IMR-90 (cell line): ENCODE results near the gene SGO2. TPM values are rescaled to one million over a fixed set of nuclear protein-coding genes. Genes with fewer than 3 reads are reported as not detected.

Experiments
- ATAC-seq: fragments of 200-7000 bp; cut with Tn5 transposase; 2 replicates; pipeline ENCODE4 v1.9.1; 2020; ENCODE audit warnings: low read depth, mild to moderate bottlenecking, moderate library complexity
- BruUV-seq: library from RNA; stranded (reverse); fragments of 400-500 nt; replicated peaks from 2 replicates; lab custom pipeline; 2021; lab: Mats Ljungman, UMichigan
- CTCF ChIA-PET: fragments of 300-600 bp; formaldehyde crosslinking; extraction: SDS; loops from one replicate; lab custom pipeline; 2021; ENCODE audit warnings: antibody characterized with exemption; lab: Yijun Ruan, JAX
- POLR2A ChIA-PET: fragments of 300-600 bp; sonication (Branson Sonifier 250); formaldehyde crosslinking; loops from one replicate; lab custom pipeline; 2022; ENCODE audit warnings: antibody characterized with exemption; ENCODE audit not compliant: unreplicated experiment; lab: Charles Lee
- DNase-seq: peaks from one replicate; pipeline ENCODE4 v3.0.0; 2013
- H2AFZ ChIP-seq: replicated peaks from 2 replicates; pipeline ENCODE3; 2013; ENCODE audit warnings: low read length, mild to moderate bottlenecking; ENCODE audit not compliant: poor library complexity
- H2AK5ac ChIP-seq: 2 replicates; pipeline ENCODE4 v1.6.1; 2013; ENCODE audit warnings: low read depth, low read length, inconsistent platforms
- H2AK9ac ChIP-seq: replicated peaks from 2 replicates; pipeline ENCODE3; 2013; ENCODE audit warnings: mild to moderate bottlenecking, low read depth, low read length, moderate library complexity; ENCODE audit not compliant: poor library complexity
- H2BK120ac ChIP-seq: 2 replicates; pipeline ENCODE4 v1.6.1; 2013; ENCODE audit warnings: low read depth, low read length, inconsistent platforms
- H2BK15ac ChIP-seq: 3 replicates; pipeline ENCODE4 v1.6.1; 2013; ENCODE audit warnings: low read depth, low read length, inconsistent platforms
- H2BK20ac ChIP-seq: 2 replicates; pipeline ENCODE4 v1.6.1; 2013; ENCODE audit warnings: low read depth, mild to moderate bottlenecking, inconsistent platforms, low read length, moderate library complexity
- H2BK5ac ChIP-seq: 2 replicates; pipeline ENCODE4 v1.6.1; 2013; ENCODE audit warnings: mild to moderate bottlenecking, low read depth, low read length, inconsistent platforms; ENCODE audit not compliant: poor library complexity, severe bottlenecking
- H3K14ac ChIP-seq: replicated peaks from 2 replicates; pipeline ENCODE4 v1.6.1; 2013; ENCODE audit warnings: low read depth, low read length, inconsistent platforms
- H3K18ac ChIP-seq: 2 replicates; pipeline ENCODE4 v1.6.1; 2013; ENCODE audit warnings: low read depth, low read length, control low read depth
- H3K23ac ChIP-seq: 2 replicates; pipeline ENCODE4 v1.6.1; 2013; ENCODE audit warnings: low read depth, low read length, inconsistent platforms
- H3K27ac ChIP-seq: 2 replicates; pipeline ENCODE4 v1.5.1; 2013; ENCODE audit warnings: mild to moderate bottlenecking, control low read depth, low read length; ENCODE audit not compliant: insufficient read depth
- H3K27me3 ChIP-seq: 2 replicates; pipeline ENCODE4 v1.6.1; 2013; ENCODE audit warnings: low read length; ENCODE audit not compliant: control insufficient read depth, insufficient read depth
- H3K36me3 ChIP-seq: 2 replicates; pipeline ENCODE4 v1.6.1; 2013; ENCODE audit warnings: low read length, mixed read lengths; ENCODE audit not compliant: control insufficient read depth, insufficient read depth
- H3K4ac ChIP-seq: 2 replicates; pipeline ENCODE4 v1.6.1; 2013; ENCODE audit warnings: low read depth, low read length, inconsistent platforms
- H3K4me1 ChIP-seq: 2 replicates; pipeline ENCODE4 v1.6.1; 2013; ENCODE audit warnings: low read length, mixed read lengths; ENCODE audit not compliant: control insufficient read depth, insufficient read depth
- H3K4me2 ChIP-seq: 2 replicates; pipeline ENCODE4 v1.6.1; 2013; ENCODE audit warnings: low read depth, mild to moderate bottlenecking, control low read depth, low read length, moderate library complexity
- H3K4me3 ChIP-seq: 2 replicates; pipeline ENCODE4 v1.5.1; 2013; ENCODE audit warnings: low read depth, mild to moderate bottlenecking, control low read depth, low read length, moderate library complexity; ENCODE audit not compliant: insufficient read depth
- H3K56ac ChIP-seq: 2 replicates; pipeline ENCODE4 v1.6.1; 2013; ENCODE audit warnings: low read length, inconsistent platforms; ENCODE audit not compliant: insufficient read depth; ENCODE audit errors: extremely low read depth
- H3K79me1 ChIP-seq, 2 experiments: 2 replicates each; pipeline ENCODE4 v1.6.1; 2013; ENCODE audit warnings: low read length in 2 of 2, inconsistent platforms in 1 of 2, low read depth in 1 of 2
- H3K9ac ChIP-seq: 2 replicates; pipeline ENCODE4 v1.6.1; 2013; ENCODE audit warnings: low read depth, low read length, control low read depth
- H3K9me1 ChIP-seq: 2 replicates; pipeline ENCODE4 v1.6.1; 2013; ENCODE audit warnings: low read length, inconsistent platforms; ENCODE audit not compliant: insufficient read depth
- H3K9me3 ChIP-seq: 2 replicates; pipeline ENCODE4 v1.6.1; 2013; ENCODE audit warnings: low read length; ENCODE audit not compliant: control insufficient read depth, insufficient read depth
- H4K20me1 ChIP-seq: 2 replicates; pipeline ENCODE4 v1.6.1; 2013; ENCODE audit warnings: low read length, inconsistent platforms; ENCODE audit not compliant: insufficient read depth
- H4K5ac ChIP-seq: 2 replicates; pipeline ENCODE4 v1.6.1; 2013; ENCODE audit warnings: mild to moderate bottlenecking, low read depth, low read length, control low read depth
- H4K8ac ChIP-seq, 2 experiments: 2 replicates each; pipeline ENCODE4 v1.6.1; 2013; ENCODE audit warnings: low read depth in 2 of 2, low read length in 2 of 2, control low read depth in 1 of 2, inconsistent platforms in 1 of 2
- H4K91ac ChIP-seq: 2 replicates; pipeline ENCODE4 v1.6.1; 2013; ENCODE audit warnings: low read depth, low read length, inconsistent platforms; ENCODE audit not compliant: insufficient read depth
- CEBPB ChIP-seq: IDR thresholded peaks from 2 replicates; pipeline ENCODE4 v1.6.1; 2012; ENCODE audit warnings: low read depth, low read length, improper control_type of control experiment
- FOS ChIP-seq: fragments of 150-350 bp; IDR thresholded peaks from 2 replicates; pipeline ENCODE4 v1.6.1; 2016; ENCODE audit warnings: low read depth, low read length
- NFE2L2 ChIP-seq: fragments of 150-350 bp; IDR thresholded peaks from 2 replicates; pipeline ENCODE4 v1.6.1; 2016; ENCODE audit warnings: low read depth, mild to moderate bottlenecking, low read length
- WGBS, 2 experiments: methylation state at CpG; one replicate each; pipeline versions ENCODE4 v1.1.5 to v1.1.7; 2013; ENCODE audit warnings: missing lambda C conversion rate in 2 of 2; ENCODE audit not compliant: insufficient read length in 1 of 2; ENCODE audit errors: extremely low coverage in 2 of 2; 5-methylcytosine and 5-hydroxymethylcytosine counted together
- dilution Hi-C: fragments of 300-500 bp; cut with HindIII; formaldehyde crosslinking; loops from one replicate; pipeline ENCODE4 v1.14.3; 2018; ENCODE audit warnings: low sequenced_read_pairs; ENCODE audit not compliant: unreplicated experiment
- in situ Hi-C: fragments of 300-500 bp; cut with MboI; formaldehyde crosslinking; loops from 3 replicates; pipeline ENCODE4 v1.14.3; 2019; ENCODE audit warnings: low sequenced_read_pairs, inconsistent platforms, mixed read lengths
- intact Hi-C: fragments of 100-400 bp; cut with micrococcal nuclease; formaldehyde crosslinking; loops from 2 replicates; pipeline ENCODE4 v1.10.0; 2022
- polyA plus RNA-seq, 3 experiments: library from polyadenylated mRNA; depleted of rRNA; stranded (reverse); fragments of >200 nt; gene quantifications; 2 replicates each; pipeline ENCODE4 v1.2.3, GENCODE V29; 2012; ENCODE audit warnings: low replicate concordance in 1 of 3
- total RNA-seq: library from RNA; depleted of rRNA; stranded (reverse); fragments of >200 nt; gene quantifications from 2 replicates; pipeline ENCODE4 v1.2.3, GENCODE V29; 2012
- TF ChIP-seq, protein P1 (sequence below): fragments of 150-350 bp; IDR thresholded peaks from 2 replicates; pipeline ENCODE4 v1.6.1; 2016; ENCODE audit warnings: low read depth, mild to moderate bottlenecking, low read length, moderate library complexity, borderline replicate concordance

The SGO2 gene
- total and polyA plus RNA-seq, 2 of the 4 experiments (the other 2 are of a cell fraction): 5.4 to 6.3 TPM

DNA sequence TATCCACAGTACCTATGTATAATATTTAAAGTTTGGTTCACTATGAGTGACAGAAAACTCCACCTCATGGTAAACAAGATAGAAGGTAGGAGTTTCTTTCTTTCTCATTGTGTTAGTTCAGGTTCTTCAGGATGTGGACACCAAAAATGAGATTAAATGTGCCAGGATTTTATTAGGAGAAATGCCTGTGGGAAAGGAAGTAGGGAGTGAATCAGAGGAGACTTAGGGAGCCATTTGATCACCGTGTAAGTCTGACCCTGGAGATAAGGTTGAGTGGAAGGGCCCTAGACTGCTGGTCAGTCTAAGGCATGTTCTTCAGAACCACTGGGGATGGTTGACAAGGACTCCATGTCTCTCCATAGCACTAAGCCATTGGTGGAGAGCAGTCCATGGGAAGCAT is 67.9 kb downstream of the SGO2 start:
- Histone ChIP-seq H3K9me3 (peaks cover 3% of the 10 kb centered on the region; the same call in 1 of the 2 replicates), H3K27me3 (peaks cover 2% of the 10 kb centered on the region; the same call in 1 of the 2 replicates), H2BK120ac (no peak overlapping the region), H3K4me3 (no peak overlapping the region), H4K20me1 (no peaks in the 10 kb centered on the region), H3K23ac (no peak overlapping the region), H2BK5ac (no peak overlapping the region), H3K4me1 (no peaks in the 10 kb centered on the region), H4K5ac (no peak overlapping the region), H3K36me3 (no peaks in the 10 kb centered on the region), H2AFZ (no peak overlapping the region), H3K4ac (no peak overlapping the region), H4K91ac (no peak overlapping the region), H3K18ac (no peak overlapping the region), H3K4me2 (no peak overlapping the region), H3K9ac (no peak overlapping the region), H2AK9ac (no peak overlapping the region), H3K56ac (no peak overlapping the region), H4K8ac (no peak overlapping the region), H3K9me1 (0 out of 2 replicates have a peak, but pooled peaks cover 3% of the 10 kb centered on the region), H3K27ac (no peak overlapping the region), H2BK20ac (no peak overlapping the region), H3K14ac (no peak overlapping the region), H2AK5ac (no peak overlapping the region), H3K79me1 (no peaks in the 10 kb centered on the region), H2BK15ac (no peak overlapping the region)
- dilution Hi-C loops (no loop called here), intact Hi-C loops (no loop called here), in situ Hi-C loops (no loop called here)
- ChIA-PET POLR2A (no interaction called here), CTCF (no interaction called here)
- no peak for ATAC-seq
- no TSS peak for BruUV-seq
- no CpG with 5 or more reads among the region's 1 CpG for WGBS, 2 experiments
- DNase-seq: no peak
- TF ChIP-seq FOS (no peak), NFE2L2 (no peak), CEBPB (no peak)
- TF ChIP-seq, protein P1, sequence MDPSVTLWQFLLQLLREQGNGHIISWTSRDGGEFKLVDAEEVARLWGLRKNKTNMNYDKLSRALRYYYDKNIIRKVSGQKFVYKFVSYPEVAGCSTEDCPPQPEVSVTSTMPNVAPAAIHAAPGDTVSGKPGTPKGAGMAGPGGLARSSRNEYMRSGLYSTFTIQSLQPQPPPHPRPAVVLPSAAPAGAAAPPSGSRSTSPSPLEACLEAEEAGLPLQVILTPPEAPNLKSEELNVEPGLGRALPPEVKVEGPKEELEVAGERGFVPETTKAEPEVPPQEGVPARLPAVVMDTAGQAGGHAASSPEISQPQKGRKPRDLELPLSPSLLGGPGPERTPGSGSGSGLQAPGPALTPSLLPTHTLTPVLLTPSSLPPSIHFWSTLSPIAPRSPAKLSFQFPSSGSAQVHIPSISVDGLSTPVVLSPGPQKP: no peak
